Measurements from ENCODE around the gene AP3D1.
A peak's percentile ranks its signal among the peaks of the same experiment; 100 is the strongest.

AP3D1 gene

GRCh38 chr19:2081873-2082810, 69.2 kb downstream of the AP3D1 start:
- Histone ChIP-seq H2BK120ac (ENCODE audit: low read depth, low read length) (no peak overlapping the region), H4K91ac (ENCODE audit: low read length) (no peak overlapping the region), H4K8ac (ENCODE audit: low read length) (peak overlapping the region; percentile 30), H3K27ac (ENCODE audit: low read length, poor library complexity, severe bottlenecking) (no peak overlapping the region), H3K14ac (ENCODE audit: low read length in 2 of 2) (no peak overlapping the region), H3K23ac (ENCODE audit: low read length in 2 of 2) (no peak overlapping the region), H2BK15ac (ENCODE audit: low read depth, poor library complexity, severe bottlenecking) (no peak overlapping the region), H3K4me1 (ENCODE audit: control insufficient read depth, insufficient read depth, low read depth, low read length) (peaks cover 25% of the 10 kb centered on the region), H3K18ac (ENCODE audit: low read depth in 1 of 2, low read length in 2 of 2) (no peak overlapping the region), H2BK12ac (ENCODE audit: low read length in 2 of 2) (peak overlapping the region in 1 of 2 experiments; percentile 3), H3K27me3 (ENCODE audit: control insufficient read depth in 1 of 2, insufficient read depth in 1 of 2, low read length in 2 of 2) (no peaks in the 10 kb centered on the region), H3K4me2 (ENCODE audit: low read length, poor library complexity, severe bottlenecking) (no peak overlapping the region), H2BK5ac (ENCODE audit: low read depth, low read length, poor library complexity, severe bottlenecking) (no peak overlapping the region), H2AFZ (ENCODE audit: low read depth, low read length) (no peak overlapping the region), H3K36me3 (ENCODE audit: control insufficient read depth in 1 of 2, insufficient read depth in 2 of 2, low read depth in 1 of 2, low read length in 2 of 2) (peaks cover 66 to 67% of the 10 kb centered on the region in 2 experiments), H3K9ac (ENCODE audit: low read length) (no peak overlapping the region), H3K4me3 (ENCODE audit: insufficient read depth in 1 of 2, low read depth in 1 of 2, low read length in 2 of 2) (no peak overlapping the region), H3K79me1 (replicated peaks; ENCODE audit: low read length, poor library complexity, severe bottlenecking) (peaks cover 49% of the 10 kb centered on the region), H3K4ac (ENCODE audit: low read depth in 1 of 2, low read length in 2 of 2) (no peak overlapping the region), H3K9me3 (ENCODE audit: control insufficient read depth, low read length) (no peaks in the 10 kb centered on the region), H2AK5ac (ENCODE audit: low read length, severe bottlenecking) (no peak overlapping the region)
- WGBS, result 97% methylated on average over 30 of the region's 30 CpGs
- no peak for DNase-seq

- no peaks in the 10 kb centered on the region for H3K9me3 ChIP-seq (ENCODE audit: control insufficient read depth, low read length)
- H2AK5ac ChIP-seq (ENCODE audit: low read length, severe bottlenecking), result no peak overlapping the region
- no peak overlapping the region for H4K8ac ChIP-seq (ENCODE audit: low read length)
- peaks cover 53% of the 10 kb centered on the region for H3K79me1 ChIP-seq (replicated peaks; ENCODE audit: low read length, poor library complexity, severe bottlenecking)
- H2BK15ac ChIP-seq (ENCODE audit: low read depth, poor library complexity, severe bottlenecking), result no peak overlapping the region
- peaks cover 17% of the 10 kb centered on the region for H3K4me1 ChIP-seq (ENCODE audit: control insufficient read depth, insufficient read depth, low read depth, low read length)
- H3K23ac ChIP-seq (ENCODE audit: low read length in 2 of 2), result no peak overlapping the region
- no peak for DNase-seq
- no peak overlapping the region for H3K14ac ChIP-seq (ENCODE audit: low read length in 2 of 2)
- no peak overlapping the region for H3K9ac ChIP-seq (ENCODE audit: low read length)
- H2BK120ac ChIP-seq (ENCODE audit: low read depth, low read length), result no peak overlapping the region
- WGBS, result 92% methylated on average over 23 of the region's 23 CpGs
- peaks cover 82 to 83% of the 10 kb centered on the region in 2 experiments for H3K36me3 ChIP-seq (ENCODE audit: control insufficient read depth in 1 of 2, insufficient read depth in 2 of 2, low read depth in 1 of 2, low read length in 2 of 2)
- no peak overlapping the region for H3K4me3 ChIP-seq (ENCODE audit: insufficient read depth in 1 of 2, low read depth in 1 of 2, low read length in 2 of 2)
- no peak overlapping the region for H2AFZ ChIP-seq (ENCODE audit: low read depth, low read length)
- H3K4ac ChIP-seq (ENCODE audit: low read depth in 1 of 2, low read length in 2 of 2), result no peak overlapping the region
- no peak overlapping the region for H2BK12ac ChIP-seq (ENCODE audit: low read length in 2 of 2)
- no peak overlapping the region for H3K4me2 ChIP-seq (ENCODE audit: low read length, poor library complexity, severe bottlenecking)
- H3K27ac ChIP-seq (ENCODE audit: low read length, poor library complexity, severe bottlenecking), result no peak overlapping the region
- H3K27me3 ChIP-seq (ENCODE audit: control insufficient read depth in 1 of 2, insufficient read depth in 1 of 2, low read length in 2 of 2), result no peaks in the 10 kb centered on the region
- H3K18ac ChIP-seq (ENCODE audit: low read depth in 1 of 2, low read length in 2 of 2), result no peak overlapping the region
- no peak overlapping the region for H2BK5ac ChIP-seq (ENCODE audit: low read depth, low read length, poor library complexity, severe bottlenecking)
- no peak overlapping the region for H4K91ac ChIP-seq (ENCODE audit: low read length)
Measured at GRCh38 chr19:2080336-2080988, 70.9 kb downstream of the AP3D1 start.

- Histone ChIP-seq H3K23ac (ENCODE audit: low read length in 2 of 2) (peak overlapping the region in 1 of 2 experiments; percentile 32), H3K4me2 (ENCODE audit: low read length, poor library complexity, severe bottlenecking) (no peak overlapping the region), H2AK5ac (ENCODE audit: low read length, severe bottlenecking) (no peak overlapping the region), H2BK12ac (ENCODE audit: low read length in 2 of 2) (peak overlapping the region in 1 of 2 experiments; percentile 15), H3K14ac (ENCODE audit: low read length in 2 of 2) (no peak overlapping the region), H3K18ac (ENCODE audit: low read depth in 1 of 2, low read length in 2 of 2) (no peak overlapping the region), H2BK15ac (ENCODE audit: low read depth, poor library complexity, severe bottlenecking) (no peak overlapping the region), H3K9me3 (ENCODE audit: control insufficient read depth, low read length) (no peaks in the 10 kb centered on the region), H3K36me3 (ENCODE audit: control insufficient read depth in 1 of 2, insufficient read depth in 2 of 2, low read depth in 1 of 2, low read length in 2 of 2) (peaks cover 84 to 87% of the 10 kb centered on the region in 2 experiments), H3K79me1 (replicated peaks; ENCODE audit: low read length, poor library complexity, severe bottlenecking) (peaks cover 55% of the 10 kb centered on the region), H3K4ac (ENCODE audit: low read depth in 1 of 2, low read length in 2 of 2) (no peak overlapping the region), H3K4me1 (ENCODE audit: control insufficient read depth, insufficient read depth, low read depth, low read length) (peaks cover 12% of the 10 kb centered on the region), H3K27me3 (ENCODE audit: control insufficient read depth in 1 of 2, insufficient read depth in 1 of 2, low read length in 2 of 2) (no peaks in the 10 kb centered on the region), H3K9ac (ENCODE audit: low read length) (no peak overlapping the region), H2BK5ac (ENCODE audit: low read depth, low read length, poor library complexity, severe bottlenecking) (no peak overlapping the region), H4K91ac (ENCODE audit: low read length) (peak overlapping the region; percentile 24), H3K27ac (ENCODE audit: low read length, poor library complexity, severe bottlenecking) (no peak overlapping the region), H4K8ac (ENCODE audit: low read length) (peak overlapping the region; percentile 76), H2BK120ac (ENCODE audit: low read depth, low read length) (no peak overlapping the region), H3K4me3 (ENCODE audit: insufficient read depth in 1 of 2, low read depth in 1 of 2, low read length in 2 of 2) (no peak overlapping the region), H2AFZ (ENCODE audit: low read depth, low read length) (no peak overlapping the region)
- WGBS, result 97% methylated on average over 23 of the region's 23 CpGs
- DNase-seq, result no peak
Measured at GRCh38 chr19:2079865-2080301, 71.5 kb downstream of the AP3D1 start.
